ENCODE data around the gene SMDT1.
"Not testable (repeated sequence)": the region's sequence is repeated elsewhere in the genome, so short reads cannot be mapped to it uniquely, and the experiment has no call there.

Gene SMDT1

GRCh38 chr22:42086051-42086450 lies 6.6 kb downstream of the SMDT1 start:
- H3K4me1 Mint-ChIP-seq: peaks cover 19% of the 10 kb centered on the region
- peaks cover 6% of the 10 kb centered on the region for H3K9me3 Mint-ChIP-seq
- H3K36me3 Mint-ChIP-seq (ENCODE audit: low read depth): peaks cover 69% of the 10 kb centered on the region
- H3K27me3 Mint-ChIP-seq (ENCODE audit: low read depth): peaks cover 4% of the 10 kb centered on the region
- TF ChIP-seq CTCF (IDR thresholded peaks at IDR 0.05; ENCODE audit: unreplicated experiment in 3 of 3): no peak
- peak overlapping the region in 1 of 3 experiments; percentile 22 for H3K4me3 Mint-ChIP-seq
- H3K27ac Mint-ChIP-seq: no peak overlapping the region

DNA sequence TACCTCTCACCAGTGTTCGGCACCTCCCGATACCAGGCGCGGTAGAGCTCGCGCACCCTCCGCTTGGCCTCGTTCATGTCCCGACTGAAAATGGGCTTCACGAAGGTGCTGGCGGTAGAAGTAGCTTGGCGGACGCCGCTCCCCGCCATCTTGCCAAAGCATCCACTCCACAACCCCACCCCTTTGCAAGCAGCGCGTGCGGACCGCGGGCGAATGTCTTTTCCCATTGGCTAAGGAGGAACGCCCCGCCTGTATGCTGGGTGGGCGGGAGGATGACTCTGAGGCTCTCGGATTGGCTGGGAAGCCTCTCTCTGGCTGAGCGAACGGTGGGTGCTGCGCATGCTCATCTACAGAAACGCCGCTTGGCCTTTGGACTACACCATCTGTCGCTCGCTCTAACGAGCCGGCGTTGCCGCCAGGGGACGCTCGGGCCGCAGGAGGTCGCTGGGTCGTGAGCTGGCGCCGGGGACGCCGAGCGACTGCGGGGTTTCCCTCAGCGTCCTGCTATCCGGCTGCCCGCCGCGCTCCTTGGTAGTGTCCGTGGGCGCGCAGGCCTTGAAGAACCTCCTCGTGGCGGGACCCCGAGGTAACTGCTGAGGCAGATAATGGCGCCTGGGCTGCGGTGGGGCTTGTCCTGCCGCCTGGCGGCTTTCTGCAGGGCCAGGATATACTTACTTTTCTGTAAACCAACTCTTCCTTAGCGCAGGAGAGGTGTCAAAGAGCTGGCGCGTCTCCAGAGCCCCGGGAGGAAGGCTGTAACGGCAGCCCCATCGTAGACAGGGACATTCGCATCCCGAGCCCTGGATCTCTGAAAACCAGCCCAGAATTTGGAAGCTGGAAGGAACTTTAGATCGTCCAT lies 11.3 kb downstream of the SMDT1 start, which contains the start of gene NDUFA6:
NDUFA6 (minus strand) TSS at position 177 of the 859 bp plus-strand sequence; CDS start at position 149, 28 bp downstream.
- TF ChIP-seq CTCF (IDR thresholded peaks at IDR 0.05; ENCODE audit: unreplicated experiment in 3 of 3): peak; percentile 86 to 94 (median 87)
- Mint-ChIP-seq H3K9me3 (peaks cover 6% of the 10 kb centered on the region), H3K36me3 (ENCODE audit: low read depth) (peaks cover 47% of the 10 kb centered on the region), H3K27ac (peak within 1 kb of the TSS; percentile 97 to 100 (median 99)), H3K4me1 (peaks cover 17% of the 10 kb centered on the region), H3K27me3 (ENCODE audit: low read depth) (peaks cover 4% of the 10 kb centered on the region), H3K4me3 (peak within 1 kb of the TSS; percentile 99 to 100 (median 99))

- Mint-ChIP-seq H3K27me3 (ENCODE audit: low read depth) (peaks cover 4% of the 10 kb centered on the region), H3K27ac (peak overlapping the region; percentile 97 to 100 (median 99)), H3K4me1 (peaks cover 17% of the 10 kb centered on the region), H3K4me3 (peak overlapping the region; percentile 99 to 100 (median 99)), H3K36me3 (ENCODE audit: low read depth) (peaks cover 47% of the 10 kb centered on the region), H3K9me3 (peaks cover 9% of the 10 kb centered on the region)
- TF ChIP-seq CTCF (IDR thresholded peaks at IDR 0.05; ENCODE audit: unreplicated experiment in 3 of 3): no peak
Observed at GRCh38 chr22:42091455-42091782, 11.9 kb downstream of the SMDT1 start.

GRCh38 chr22:42101199-42101598 lies 21.7 kb downstream of the SMDT1 start:
- Mint-ChIP-seq H3K36me3 (ENCODE audit: low read depth) (peaks cover 75% of the 10 kb centered on the region), H3K27ac (no peak overlapping the region), H3K4me3 (no peak overlapping the region), H3K9me3 (peaks cover 55% of the 10 kb centered on the region), H3K27me3 (ENCODE audit: low read depth) (no peaks in the 10 kb centered on the region), H3K4me1 (no peaks in the 10 kb centered on the region)
- TF ChIP-seq CTCF (IDR thresholded peaks at IDR 0.05; ENCODE audit: unreplicated experiment in 3 of 3): no peak

DNA sequence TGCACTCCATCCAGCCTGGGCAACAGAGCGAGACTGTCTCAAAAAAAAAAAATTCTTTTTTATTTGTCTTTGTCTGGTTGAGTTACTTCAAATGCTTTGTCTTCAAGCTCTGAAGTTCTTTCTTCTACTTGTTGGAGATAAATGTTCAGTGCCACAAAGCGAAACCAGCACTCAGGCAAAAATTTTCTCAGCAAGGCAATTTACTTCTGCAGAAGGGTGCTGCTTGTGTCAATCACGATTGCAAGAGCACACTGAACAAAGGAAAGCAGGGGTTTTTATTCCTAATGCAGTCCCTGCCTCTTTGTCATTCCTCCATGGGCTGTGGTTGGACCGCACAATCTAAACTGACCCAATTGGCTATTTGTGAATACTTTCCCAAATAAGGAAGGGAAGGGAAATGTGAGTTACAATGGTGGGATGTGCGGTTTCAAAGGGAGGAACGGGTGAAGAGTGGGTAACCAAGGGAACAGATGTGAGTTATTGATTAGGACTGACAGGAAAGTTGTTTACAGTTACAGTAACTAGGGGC lies 24.9 kb downstream of the SMDT1 start:
- peaks cover 74% of the 10 kb centered on the region for H3K36me3 Mint-ChIP-seq (ENCODE audit: low read depth)
- peaks cover 54% of the 10 kb centered on the region for H3K9me3 Mint-ChIP-seq
- H3K4me3 Mint-ChIP-seq; H3K4me1 Mint-ChIP-seq; H3K27me3 Mint-ChIP-seq (ENCODE audit: low read depth); H3K27ac Mint-ChIP-seq: not testable (repeated sequence)

- H3K4me1 Mint-ChIP-seq: no peaks in the 10 kb centered on the region
- no peak overlapping the region for H3K4me3 Mint-ChIP-seq
- no peaks in the 10 kb centered on the region for H3K27me3 Mint-ChIP-seq (ENCODE audit: low read depth)
- no peak for TF ChIP-seq CTCF (IDR thresholded peaks at IDR 0.05; ENCODE audit: unreplicated experiment in 3 of 3)
- H3K36me3 Mint-ChIP-seq (ENCODE audit: low read depth): peaks cover 58% of the 10 kb centered on the region
- H3K9me3 Mint-ChIP-seq: peaks cover 30% of the 10 kb centered on the region
- no peak overlapping the region for H3K27ac Mint-ChIP-seq
Observed at GRCh38 chr22:42108848-42109247, 29.3 kb downstream of the SMDT1 start.
